GM19438 (cell line): Measurements from ENCODE around the gene PPARG.

Experiments used
- ATAC-seq: cut with Tn5 transposase; IDR thresholded peaks from one replicate; pipeline ENCODE4 v1.9.1; 2021; ENCODE audit warnings: low read depth; ENCODE audit not compliant: unreplicated experiment

PPARG gene

GRCh38 chr3:12339701-12340480 is 51.0 kb downstream of the PPARG start:
- no peak for ATAC-seq

- ATAC-seq: no peak
These were observed 51.6 kb downstream of the PPARG start for GRCh38 chr3:12340506-12340905.

- no peak for ATAC-seq
These were observed 53.3 kb downstream of the PPARG start for GRCh38 chr3:12342151-12342550.

- ATAC-seq: no peak
These were observed 54.2 kb downstream of the PPARG start for GRCh38 chr3:12343047-12343501.

- no peak for ATAC-seq
These were observed 56.3 kb downstream of the PPARG start for GRCh38 chr3:12345141-12345561.

- ATAC-seq: no peak
These were observed 57.0 kb downstream of the PPARG start for GRCh38 chr3:12345584-12346494.

GRCh38 chr3:12347301-12347700 is 58.4 kb downstream of the PPARG start:
- ATAC-seq: no peak

GRCh38 chr3:12349895-12350811 is 61.3 kb downstream of the PPARG start:
- no peak for ATAC-seq

- ATAC-seq: no peak
These were observed 62.3 kb downstream of the PPARG start for GRCh38 chr3:12351145-12351544.

- ATAC-seq: no peak
These were observed 63.4 kb downstream of the PPARG start for GRCh38 chr3:12352253-12352652.

GRCh38 chr3:12352755-12353154 is 63.9 kb downstream of the PPARG start:
- no peak for ATAC-seq

GRCh38 chr3:12353796-12354525 is 65.1 kb downstream of the PPARG start:
- ATAC-seq: no peak

- no peak for ATAC-seq
These were observed 67.3 kb downstream of the PPARG start for GRCh38 chr3:12356175-12356574.

- no peak for ATAC-seq
These were observed 68.1 kb downstream of the PPARG start for GRCh38 chr3:12356996-12357395.

GRCh38 chr3:12357456-12357855 is 68.6 kb downstream of the PPARG start:
- ATAC-seq: no peak

GRCh38 chr3:12363397-12364195 is 74.7 kb downstream of the PPARG start:
- ATAC-seq: no peak

GRCh38 chr3:12367346-12367745 is 78.5 kb downstream of the PPARG start:
- ATAC-seq: no peak

GRCh38 chr3:12369029-12369428 is 80.2 kb downstream of the PPARG start:
- ATAC-seq: no peak

- ATAC-seq: no peak
These were observed 80.7 kb downstream of the PPARG start for GRCh38 chr3:12369598-12369997.
